ENCODE results near the gene KIDINS220.

KIDINS220 gene

DNA sequence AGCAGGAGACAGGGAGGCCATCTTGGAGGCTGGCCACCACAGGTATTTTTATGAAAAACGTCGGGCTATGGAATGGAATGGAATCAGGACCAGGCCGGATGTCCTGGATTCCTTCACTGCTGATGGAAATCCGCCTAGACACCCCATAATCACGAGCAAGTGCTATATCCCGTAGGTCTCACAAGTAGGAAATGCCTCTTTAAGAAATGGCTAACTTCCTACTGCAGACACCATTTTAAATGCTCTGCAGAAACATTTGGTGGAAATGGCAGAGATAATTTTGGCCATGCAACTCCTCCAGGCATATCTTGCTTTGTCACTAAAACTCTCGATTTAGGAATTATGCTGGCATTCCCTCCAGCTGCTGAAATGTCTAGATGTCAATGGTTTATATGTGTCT, 137.6 kb downstream of the KIDINS220 start:
- no peaks in the 10 kb centered on the region for H3K36me3 Mint-ChIP-seq (ENCODE audit: low read depth)
- H3K4me3 Mint-ChIP-seq = no peak overlapping the region
- H3K27me3 Mint-ChIP-seq (ENCODE audit: low read depth) = peaks cover 5% of the 10 kb centered on the region
- no peaks in the 10 kb centered on the region for H3K4me1 Mint-ChIP-seq (ENCODE audit: low read depth)
- no peaks in the 10 kb centered on the region for H3K9me3 Mint-ChIP-seq
- no peak for DNase-seq (ENCODE audit: low spot score)
- H3K27ac Mint-ChIP-seq = no peak overlapping the region

DNA sequence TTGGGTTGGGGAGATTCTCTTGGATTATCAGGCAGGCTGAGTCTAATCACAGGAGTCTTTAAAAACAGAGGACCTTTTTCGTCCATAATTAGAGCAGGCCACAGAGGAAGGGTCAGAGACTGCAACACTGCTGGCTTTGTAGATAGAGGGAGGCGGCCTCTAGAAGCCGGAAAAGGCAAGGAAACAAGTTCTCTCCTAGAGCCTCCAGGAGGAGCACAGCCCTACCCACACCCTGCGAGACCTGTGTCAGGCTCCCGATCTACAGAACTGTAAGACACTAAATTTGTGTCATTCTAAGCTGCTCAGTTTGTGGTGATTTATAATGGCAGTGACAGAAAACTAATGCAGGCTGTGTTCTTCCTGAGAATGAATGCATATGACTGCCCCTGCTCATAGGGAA, 140.2 kb downstream of the KIDINS220 start:
- peaks cover 4% of the 10 kb centered on the region for H3K4me1 Mint-ChIP-seq (ENCODE audit: low read depth)
- H3K9me3 Mint-ChIP-seq = no peaks in the 10 kb centered on the region
- H3K27ac Mint-ChIP-seq = no peak overlapping the region
- no peaks in the 10 kb centered on the region for H3K36me3 Mint-ChIP-seq (ENCODE audit: low read depth)
- DNase-seq (ENCODE audit: low spot score) = no peak
- H3K27me3 Mint-ChIP-seq (ENCODE audit: low read depth) = peaks cover 13% of the 10 kb centered on the region
- H3K4me3 Mint-ChIP-seq = no peak overlapping the region

DNA sequence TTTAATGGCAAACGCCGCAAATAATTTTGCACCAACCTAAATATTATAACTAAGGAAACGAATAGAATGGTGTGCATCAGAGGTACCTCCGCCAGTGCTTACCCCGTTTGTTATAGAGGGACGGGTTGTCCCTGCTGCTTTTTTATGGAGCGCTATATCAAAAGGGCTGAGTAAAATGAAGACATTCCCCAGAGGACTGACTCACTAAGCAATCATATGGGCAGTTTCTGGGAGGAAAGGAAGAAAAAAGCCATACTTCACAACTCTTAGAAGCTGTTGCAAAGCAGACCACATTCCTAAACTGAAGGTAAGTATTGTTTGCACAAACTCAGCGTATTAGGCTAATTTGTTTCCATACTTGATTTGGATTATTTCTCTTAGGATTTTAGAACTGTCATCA, 142.7 kb downstream of the KIDINS220 start:
- no peak overlapping the region for H3K4me3 Mint-ChIP-seq
- DNase-seq (ENCODE audit: low spot score) = no peak
- H3K9me3 Mint-ChIP-seq = no peaks in the 10 kb centered on the region

DNA sequence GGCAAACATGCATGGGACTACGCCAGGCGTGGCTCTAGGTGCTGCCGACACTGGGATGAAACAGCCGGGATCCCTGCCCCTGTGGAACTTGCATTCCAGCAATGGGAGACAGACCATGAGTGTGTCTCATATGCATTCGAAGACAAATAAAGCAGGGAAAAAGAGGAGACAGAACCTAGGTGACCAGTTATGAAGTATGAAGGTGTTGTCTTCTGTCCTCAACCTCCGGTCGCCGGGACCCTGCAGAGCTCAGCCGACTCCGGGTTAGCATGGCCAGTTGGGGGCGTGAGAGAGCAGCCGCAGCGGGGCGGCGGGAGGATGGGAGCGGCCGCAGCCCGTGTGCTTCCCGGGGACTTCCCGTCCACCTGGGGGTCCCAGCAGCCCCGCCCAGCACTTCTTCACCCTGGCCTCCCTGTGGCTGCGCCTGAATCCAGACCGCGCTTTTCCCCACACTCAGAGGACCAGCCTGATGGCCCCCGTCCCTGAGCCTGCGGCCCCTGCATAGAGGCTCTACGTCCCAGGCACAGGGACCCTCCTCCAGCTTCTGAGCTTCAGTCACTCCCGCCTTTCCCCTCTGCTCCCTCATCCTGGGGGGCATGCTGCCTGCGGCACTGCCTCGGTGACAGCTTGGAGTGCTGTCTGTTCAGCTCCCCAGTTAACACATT, 144.1 kb downstream of the KIDINS220 start:
- Mint-ChIP-seq H3K9me3 (no peaks in the 10 kb centered on the region), H3K27ac (no peak overlapping the region), H3K36me3 (ENCODE audit: low read depth) (no peaks in the 10 kb centered on the region), H3K4me3 (peak overlapping the region; percentile 33), H3K4me1 (ENCODE audit: low read depth) (peaks cover 4% of the 10 kb centered on the region), H3K27me3 (ENCODE audit: low read depth) (peaks cover 33% of the 10 kb centered on the region)
- DNase-seq (ENCODE audit: low spot score) = peak; percentile 34

More for the DNA sequence above, 142.7 kb downstream of the KIDINS220 start:
- Mint-ChIP-seq H3K4me1 (ENCODE audit: low read depth) (peaks cover 4% of the 10 kb centered on the region), H3K36me3 (ENCODE audit: low read depth) (no peaks in the 10 kb centered on the region), H3K27ac (no peak overlapping the region), H3K27me3 (ENCODE audit: low read depth) (peaks cover 26% of the 10 kb centered on the region)

DNA sequence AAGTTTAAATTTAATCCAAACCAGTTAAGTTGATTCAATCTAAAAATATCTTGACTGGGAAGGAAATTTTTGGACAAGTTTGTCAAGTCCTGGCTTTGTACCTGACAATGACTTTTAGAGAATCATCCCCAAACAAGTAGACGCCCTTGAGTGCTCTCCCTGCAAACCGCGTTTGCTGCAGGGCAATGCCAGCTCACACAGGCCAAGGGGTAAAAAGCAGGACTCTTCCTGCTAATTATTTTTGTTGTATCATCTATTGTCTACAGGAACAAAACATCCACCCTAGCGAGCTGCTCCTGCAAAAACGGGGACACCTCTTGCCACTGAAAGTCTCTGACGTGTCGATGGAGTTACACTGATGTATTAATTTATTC, 144.6 kb downstream of the KIDINS220 start:
- Mint-ChIP-seq H3K4me1 (ENCODE audit: low read depth) (peaks cover 4% of the 10 kb centered on the region), H3K36me3 (ENCODE audit: low read depth) (no peaks in the 10 kb centered on the region), H3K9me3 (no peaks in the 10 kb centered on the region), H3K27me3 (ENCODE audit: low read depth) (peaks cover 33% of the 10 kb centered on the region), H3K4me3 (peak overlapping the region; percentile 26), H3K27ac (no peak overlapping the region)
- no peak for DNase-seq (ENCODE audit: low spot score)

DNA sequence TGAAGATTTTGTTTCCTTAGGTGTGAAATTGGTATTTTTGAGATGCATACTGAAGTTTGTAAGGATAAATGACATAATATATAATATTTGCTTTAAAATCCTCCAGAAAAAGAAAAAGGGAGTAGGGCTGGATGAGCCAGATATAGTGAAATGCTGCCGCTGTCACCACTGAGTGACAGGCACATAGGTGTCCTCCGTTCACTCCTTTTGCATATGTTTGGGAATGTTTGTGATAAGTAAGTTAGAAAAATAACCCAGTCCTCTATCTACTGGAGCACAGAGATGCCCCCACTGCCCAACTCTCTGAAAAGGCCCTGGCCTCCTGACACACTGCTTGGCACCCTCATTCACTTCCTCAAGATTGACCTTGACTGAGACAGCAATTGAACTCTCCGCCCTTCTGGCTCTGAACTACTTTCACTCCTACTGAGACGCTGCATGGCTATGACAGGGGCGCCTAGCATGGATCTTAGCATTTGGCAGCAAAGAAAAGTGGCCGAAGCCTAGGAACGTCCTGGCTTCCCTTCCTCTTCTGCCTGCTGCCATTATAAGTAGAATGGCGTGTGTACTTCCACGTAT, 145.5 kb downstream of the KIDINS220 start:
- Mint-ChIP-seq H3K4me3 (no peak overlapping the region), H3K27me3 (ENCODE audit: low read depth) (peaks cover 32% of the 10 kb centered on the region), H3K4me1 (ENCODE audit: low read depth) (peaks cover 4% of the 10 kb centered on the region), H3K9me3 (no peaks in the 10 kb centered on the region), H3K36me3 (ENCODE audit: low read depth) (peaks cover 2% of the 10 kb centered on the region), H3K27ac (no peak overlapping the region)
- no peak for DNase-seq (ENCODE audit: low spot score)

DNA sequence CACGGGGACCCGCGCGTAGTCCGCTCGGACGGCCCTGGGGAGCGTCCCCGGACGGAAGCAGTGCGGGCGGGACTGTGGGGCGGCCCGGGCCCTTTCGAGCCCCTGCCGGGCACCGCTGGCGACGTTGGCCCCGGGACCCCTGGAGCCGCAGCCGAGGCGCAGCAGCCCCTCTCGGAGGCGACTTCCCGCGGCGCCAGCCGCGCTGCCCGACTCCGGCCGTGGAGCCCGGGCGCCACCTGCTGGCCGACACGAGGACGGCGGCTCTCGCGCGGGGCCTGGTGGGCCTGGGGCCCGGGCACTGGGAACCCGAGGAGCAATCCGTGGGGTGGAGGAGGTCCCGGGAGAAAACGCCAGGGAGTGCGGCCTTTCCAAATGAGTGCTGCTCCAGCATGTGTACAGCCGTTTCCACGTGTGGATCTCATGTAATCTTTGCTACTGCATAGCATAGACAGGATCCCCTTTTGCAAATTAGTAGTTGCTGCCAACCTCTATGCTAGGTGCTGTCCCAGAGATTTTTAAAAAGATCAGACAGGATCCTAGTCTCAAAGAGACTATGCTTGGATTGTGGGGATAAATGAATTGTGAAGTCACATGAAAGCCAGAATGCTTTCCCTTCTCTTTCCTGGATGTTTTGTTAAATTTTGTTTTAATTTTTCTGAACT, 151.6 kb downstream of the KIDINS220 start:
- peak overlapping the region; percentile 29 for H3K27ac Mint-ChIP-seq
- no peaks in the 10 kb centered on the region for H3K9me3 Mint-ChIP-seq
- H3K36me3 Mint-ChIP-seq (ENCODE audit: low read depth) = peaks cover 29% of the 10 kb centered on the region
- peak; percentile 77 for DNase-seq (ENCODE audit: low spot score)
- peak overlapping the region; percentile 67 for H3K4me3 Mint-ChIP-seq
- peaks cover 11% of the 10 kb centered on the region for H3K4me1 Mint-ChIP-seq (ENCODE audit: low read depth)
- H3K27me3 Mint-ChIP-seq (ENCODE audit: low read depth) = peaks cover 11% of the 10 kb centered on the region

DNA sequence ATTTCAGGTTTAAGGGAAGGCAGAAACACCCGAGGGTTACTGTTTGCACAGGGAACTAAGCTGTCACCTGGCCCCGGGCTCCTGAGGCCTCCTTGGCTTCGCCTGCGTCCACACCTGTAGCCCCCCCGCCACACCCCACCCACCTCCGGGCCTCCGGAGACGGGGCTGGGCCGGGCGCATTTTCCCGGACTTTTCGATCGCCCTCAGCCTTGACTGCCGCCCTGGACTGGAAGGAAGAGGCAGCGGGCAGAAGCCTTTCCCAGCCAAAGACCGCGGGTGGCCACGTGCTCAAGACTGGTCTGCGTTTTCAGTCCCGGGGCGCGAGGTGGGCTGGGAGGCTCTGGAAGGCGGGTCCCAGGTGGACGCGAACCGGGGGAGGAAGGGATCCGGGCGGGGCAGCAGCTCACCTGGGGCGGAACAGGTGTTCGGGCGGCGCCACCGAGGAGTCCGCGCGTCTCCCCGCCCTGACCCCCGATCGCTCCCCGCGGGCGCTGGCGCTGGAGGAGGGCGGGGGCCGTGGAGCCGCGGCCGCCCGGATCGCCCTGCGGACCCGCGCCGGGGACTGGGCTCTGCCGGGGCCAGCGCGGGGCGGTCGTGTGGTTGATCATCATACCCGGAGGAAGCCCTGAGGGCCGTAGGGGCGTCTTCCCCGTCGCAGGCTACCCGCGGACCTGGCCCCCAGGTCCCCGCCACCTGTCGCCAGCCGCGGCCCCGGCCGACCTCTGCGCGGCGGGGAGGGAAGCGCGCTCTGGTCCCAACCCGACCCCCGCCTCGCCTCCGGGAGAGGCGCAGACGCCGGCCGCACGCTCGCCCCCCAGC, 152.3 kb downstream of the KIDINS220 start:
- H3K4me3 Mint-ChIP-seq = peak overlapping the region; percentile 98
- H3K27me3 Mint-ChIP-seq (ENCODE audit: low read depth) = peaks cover 11% of the 10 kb centered on the region
- no peaks in the 10 kb centered on the region for H3K9me3 Mint-ChIP-seq
- DNase-seq (ENCODE audit: low spot score) = peak; percentile 62
- peak overlapping the region; percentile 94 for H3K27ac Mint-ChIP-seq
- peaks cover 29% of the 10 kb centered on the region for H3K36me3 Mint-ChIP-seq (ENCODE audit: low read depth)
- peaks cover 13% of the 10 kb centered on the region for H3K4me1 Mint-ChIP-seq (ENCODE audit: low read depth)

DNA sequence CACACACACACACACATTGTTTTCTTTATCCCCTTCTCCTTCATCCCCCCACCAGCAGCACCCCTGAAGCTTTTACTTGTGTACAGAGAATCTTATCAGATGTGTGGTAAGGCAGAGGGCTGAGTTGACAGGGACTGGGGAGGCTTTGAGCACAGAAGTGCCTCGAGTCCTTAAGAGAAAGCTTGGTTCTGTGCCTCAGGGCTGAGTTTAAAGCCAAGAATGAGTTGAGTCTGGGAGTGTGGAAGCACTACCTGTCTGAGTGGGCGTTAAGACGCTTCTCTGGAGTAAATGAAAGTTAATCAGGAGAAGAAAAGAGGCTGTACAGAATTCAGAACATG, 152.9 kb downstream of the KIDINS220 start:
- Mint-ChIP-seq H3K4me1 (ENCODE audit: low read depth) (peaks cover 19% of the 10 kb centered on the region), H3K36me3 (ENCODE audit: low read depth) (peaks cover 29% of the 10 kb centered on the region), H3K27ac (peak overlapping the region; percentile 94), H3K4me3 (peak overlapping the region; percentile 98), H3K27me3 (ENCODE audit: low read depth) (peaks cover 7% of the 10 kb centered on the region), H3K9me3 (no peaks in the 10 kb centered on the region)
- peak; percentile 68 for DNase-seq (ENCODE audit: low spot score)

DNA sequence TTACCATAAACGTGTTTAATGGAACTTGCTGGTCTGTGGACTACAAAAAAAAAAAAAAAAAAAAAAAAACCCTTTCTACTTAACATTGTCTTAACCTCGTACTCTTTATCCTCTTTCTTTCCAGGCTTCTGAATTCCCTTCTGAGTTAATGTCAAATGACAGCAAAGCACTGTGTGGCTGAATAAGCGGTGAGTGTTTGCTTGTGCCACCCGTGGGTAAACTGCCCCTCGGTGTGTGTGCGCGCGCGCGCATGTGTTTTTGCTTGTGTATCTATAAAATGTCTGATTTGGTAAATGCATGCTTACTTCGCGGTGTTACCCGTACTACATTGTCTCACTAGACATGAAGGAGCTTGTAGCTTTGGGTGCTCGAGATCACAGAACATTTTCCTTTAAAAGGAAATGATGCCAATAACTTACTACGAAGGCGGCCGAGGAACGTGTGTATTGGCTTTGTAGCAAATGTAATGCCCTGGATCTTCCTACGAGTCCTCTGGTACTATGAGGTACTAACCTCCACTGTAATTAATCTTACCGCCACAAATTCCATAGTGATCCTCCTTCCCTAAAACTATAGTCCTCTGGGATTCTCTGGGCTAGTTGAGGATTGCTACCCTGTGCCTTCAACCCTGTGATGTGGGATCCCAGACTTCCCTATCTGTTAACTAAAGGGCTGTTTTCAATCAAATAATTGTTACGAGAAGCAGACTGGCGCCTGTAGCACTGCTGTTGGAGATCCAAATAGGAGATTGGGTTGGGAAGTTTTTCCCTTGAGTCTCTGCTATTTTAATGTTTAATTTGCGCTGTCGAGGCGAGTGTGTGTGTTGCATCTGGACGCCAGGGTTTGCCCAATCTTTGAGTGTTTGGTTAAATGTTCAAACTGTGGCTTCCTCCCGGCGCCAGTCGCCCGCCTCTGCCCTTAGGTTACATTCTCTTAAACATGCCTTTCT, 154.4 kb downstream of the KIDINS220 start:
- H3K27me3 Mint-ChIP-seq (ENCODE audit: low read depth) = peaks cover 6% of the 10 kb centered on the region
- peak overlapping the region; percentile 93 for H3K27ac Mint-ChIP-seq
- DNase-seq (ENCODE audit: low spot score) = peak; percentile 51
- no peaks in the 10 kb centered on the region for H3K9me3 Mint-ChIP-seq
- H3K4me3 Mint-ChIP-seq = peak overlapping the region; percentile 98
- H3K4me1 Mint-ChIP-seq (ENCODE audit: low read depth) = peaks cover 25% of the 10 kb centered on the region
- peaks cover 29% of the 10 kb centered on the region for H3K36me3 Mint-ChIP-seq (ENCODE audit: low read depth)

DNA sequence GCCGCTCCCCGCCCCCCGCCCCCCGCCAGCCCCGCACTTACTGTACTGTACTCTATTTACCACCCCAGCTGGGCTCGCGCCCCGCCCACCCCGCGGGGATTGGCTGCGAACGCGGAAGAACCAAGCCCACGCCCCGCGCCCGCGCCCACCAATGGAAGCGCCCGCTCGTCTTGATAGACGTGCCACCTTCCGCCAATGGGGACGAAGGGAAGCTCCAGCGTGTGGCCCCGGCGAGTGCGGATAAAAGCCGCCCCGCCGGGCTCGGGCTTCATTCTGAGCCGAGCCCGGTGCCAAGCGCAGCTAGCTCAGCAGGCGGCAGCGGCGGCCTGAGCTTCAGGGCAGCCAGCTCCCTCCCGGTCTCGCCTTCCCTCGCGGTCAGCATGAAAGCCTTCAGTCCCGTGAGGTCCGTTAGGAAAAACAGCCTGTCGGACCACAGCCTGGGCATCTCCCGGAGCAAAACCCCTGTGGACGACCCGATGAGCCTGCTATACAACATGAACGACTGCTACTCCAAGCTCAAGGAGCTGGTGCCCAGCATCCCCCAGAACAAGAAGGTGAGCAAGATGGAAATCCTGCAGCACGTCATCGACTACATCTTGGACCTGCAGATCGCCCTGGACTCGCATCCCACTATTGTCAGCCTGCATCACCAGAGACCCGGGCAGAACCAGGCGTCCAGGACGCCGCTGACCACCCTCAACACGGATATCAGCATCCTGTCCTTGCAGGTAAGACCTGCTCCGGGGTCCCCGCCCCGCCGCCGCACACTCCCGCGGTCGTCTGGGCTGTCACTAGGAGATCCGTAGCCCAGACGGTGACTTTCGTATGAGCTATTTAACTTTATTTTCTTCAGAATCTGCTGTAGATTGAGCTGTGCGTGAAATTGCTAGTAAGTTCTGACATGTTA, 155.4 kb downstream of the KIDINS220 start, which contains the start of gene ID2:
Gene ID2 (plus strand): TSS at position 271 of the 907 bp plus-strand sequence. CDS start 110 bp downstream, at position 381.
- peak; percentile 100 for DNase-seq (ENCODE audit: low spot score)
- H3K4me3 Mint-ChIP-seq = peak within 1 kb of the TSS; percentile 98
- H3K27ac Mint-ChIP-seq = peak within 1 kb of the TSS; percentile 94
- H3K4me1 Mint-ChIP-seq (ENCODE audit: low read depth) = peaks cover 35% of the 10 kb centered on the region
- H3K9me3 Mint-ChIP-seq = no peaks in the 10 kb centered on the region
- peaks cover 13% of the 10 kb centered on the region for H3K27me3 Mint-ChIP-seq (ENCODE audit: low read depth)
- peaks cover 27% of the 10 kb centered on the region for H3K36me3 Mint-ChIP-seq (ENCODE audit: low read depth)

Measured in T-helper 2 cell treated with Interferon-gamma antibody and Interleukin-4, amounts not matched to agents 5 μg/mL and 100 μg/mL, for 36 hours (primary cell).